NCI-H1436 (cell line): ENCODE results near the gene PPP2R2B.

Experiments
- DNase-seq: peaks from one replicate; lab custom pipeline; 2025; lab: John Stamatoyannopoulos, UW

Gene PPP2R2B

GRCh38 chr5:146699664-146700418 is 178.7 kb downstream of the PPP2R2B start:
- DNase-seq, result no peak

DNA sequence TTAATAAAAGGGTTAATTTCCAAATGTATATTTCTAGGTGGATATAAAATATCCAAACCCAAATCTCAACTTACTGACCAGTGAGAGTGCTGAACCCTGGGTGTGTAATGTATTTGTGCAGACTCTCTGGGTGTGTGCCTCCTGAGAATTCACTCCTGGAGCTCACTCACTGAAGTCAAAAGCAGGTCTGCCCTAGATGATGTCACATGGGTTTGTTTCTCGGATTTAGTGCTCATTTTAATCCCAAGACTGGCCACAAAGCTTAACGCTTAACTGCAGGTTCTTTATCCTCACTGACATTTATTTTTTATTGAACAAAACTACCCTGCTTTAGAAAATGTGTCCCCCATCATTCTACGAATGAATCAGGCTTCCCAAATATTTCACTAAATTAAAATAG is 179.4 kb downstream of the PPP2R2B start:
- no peak for DNase-seq

DNA sequence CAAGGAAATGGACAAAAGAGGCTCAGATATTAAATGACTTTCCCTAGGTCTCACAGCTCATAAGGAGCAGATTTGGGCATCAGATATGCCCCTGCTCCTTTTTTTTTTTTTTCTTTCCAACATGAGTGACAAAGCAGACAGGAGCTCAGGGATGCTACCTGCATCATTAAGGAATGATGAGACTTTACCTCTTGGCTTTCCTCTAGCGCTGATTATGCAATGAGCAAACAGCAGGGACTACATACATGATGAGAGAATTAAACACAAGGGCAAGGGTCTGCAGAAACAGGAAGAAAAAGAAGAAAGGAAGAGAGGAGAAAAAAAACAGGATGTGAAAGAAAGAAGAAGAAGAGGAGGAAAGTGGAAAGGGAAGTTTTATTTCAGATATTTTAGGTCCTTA is 179.9 kb downstream of the PPP2R2B start:
- DNase-seq, result no peak

- no peak for DNase-seq
Observed at GRCh38 chr5:146697211-146697610, 181.3 kb downstream of the PPP2R2B start.

- no peak for DNase-seq
Observed at GRCh38 chr5:146695646-146696045, 182.9 kb downstream of the PPP2R2B start.

- DNase-seq, result no peak
Observed at GRCh38 chr5:146690880-146691355, 187.6 kb downstream of the PPP2R2B start.

DNA sequence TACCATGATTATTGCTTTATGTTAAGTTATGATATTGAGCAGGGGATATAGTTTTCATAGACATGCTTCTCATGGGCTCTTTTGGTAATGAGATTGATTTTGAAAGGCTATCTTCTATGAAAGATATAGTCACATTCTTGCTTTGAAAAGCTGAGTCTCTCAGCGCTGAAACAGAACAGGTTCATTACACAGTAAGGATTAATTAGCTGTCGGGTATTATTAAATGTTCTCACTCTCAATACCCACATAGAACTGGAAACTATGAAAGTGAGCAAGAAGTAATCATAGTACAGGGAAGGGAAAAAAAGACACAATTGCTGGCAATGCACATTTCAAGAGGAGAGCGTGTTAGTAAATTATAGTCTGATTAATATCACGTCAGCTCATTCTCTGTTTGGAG is 190.9 kb downstream of the PPP2R2B start:
- no peak for DNase-seq

DNA sequence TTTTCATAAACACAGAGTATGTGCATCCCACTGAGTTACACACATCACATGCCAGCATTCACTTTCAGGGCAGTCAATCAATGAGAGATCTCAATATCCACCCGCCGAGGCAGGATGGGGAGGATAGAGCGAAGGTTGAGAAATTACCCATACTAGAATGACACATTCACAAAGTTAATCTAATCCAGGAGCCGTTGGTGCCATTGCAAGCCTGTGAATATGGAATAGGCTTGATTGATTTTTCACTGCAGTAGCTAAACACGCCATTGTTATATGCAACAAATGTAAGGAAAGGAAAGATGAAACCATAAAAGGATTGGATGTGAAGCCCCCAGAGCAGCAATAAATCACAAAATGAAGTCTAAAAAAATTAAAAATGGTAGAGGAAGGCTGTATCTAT is 194.7 kb downstream of the PPP2R2B start:
- no peak for DNase-seq

DNA sequence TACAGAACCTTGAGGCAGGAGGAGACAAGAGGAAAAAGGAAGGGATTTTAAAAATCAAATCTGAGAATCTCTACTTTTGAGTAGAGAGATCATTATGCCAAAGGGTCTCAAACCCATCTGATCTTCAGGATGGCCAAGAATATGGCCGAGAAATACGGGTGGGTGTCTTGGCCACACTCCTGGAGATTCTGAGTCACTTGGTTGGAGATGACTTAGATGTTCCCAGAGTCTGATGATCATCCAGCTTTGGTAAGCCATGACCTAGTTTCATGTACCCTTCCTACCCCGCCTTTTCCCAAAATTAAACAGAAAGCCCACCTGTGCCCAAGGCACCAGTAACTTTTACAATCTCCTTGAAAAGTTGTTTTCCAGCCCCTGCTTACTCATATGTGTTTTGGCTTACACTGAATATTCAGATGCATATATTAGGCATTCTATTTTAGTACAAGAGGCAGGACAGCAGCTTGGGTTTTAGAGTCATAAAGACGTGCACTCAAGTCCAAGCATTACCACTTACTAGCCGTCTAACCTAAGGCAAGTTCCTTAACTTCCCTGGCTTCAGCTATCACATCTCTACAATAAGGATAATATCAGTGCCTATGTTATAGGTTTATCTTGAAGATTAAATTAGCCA is 195.5 kb downstream of the PPP2R2B start:
- no peak for DNase-seq

- no peak for DNase-seq
Observed at GRCh38 chr5:146681585-146682105, 196.9 kb downstream of the PPP2R2B start.

- no peak for DNase-seq
Observed at GRCh38 chr5:146680846-146681584, 197.5 kb downstream of the PPP2R2B start.

- DNase-seq, result peak; percentile 69
Observed at GRCh38 chr5:146675636-146676035, 202.9 kb downstream of the PPP2R2B start.

GRCh38 chr5:146672866-146673265 is 205.7 kb downstream of the PPP2R2B start:
- DNase-seq, result no peak

- no peak for DNase-seq
Observed at GRCh38 chr5:146671561-146672295, 206.8 kb downstream of the PPP2R2B start.

- DNase-seq, result no peak
Observed at GRCh38 chr5:146669656-146670055, 208.9 kb downstream of the PPP2R2B start.

DNA sequence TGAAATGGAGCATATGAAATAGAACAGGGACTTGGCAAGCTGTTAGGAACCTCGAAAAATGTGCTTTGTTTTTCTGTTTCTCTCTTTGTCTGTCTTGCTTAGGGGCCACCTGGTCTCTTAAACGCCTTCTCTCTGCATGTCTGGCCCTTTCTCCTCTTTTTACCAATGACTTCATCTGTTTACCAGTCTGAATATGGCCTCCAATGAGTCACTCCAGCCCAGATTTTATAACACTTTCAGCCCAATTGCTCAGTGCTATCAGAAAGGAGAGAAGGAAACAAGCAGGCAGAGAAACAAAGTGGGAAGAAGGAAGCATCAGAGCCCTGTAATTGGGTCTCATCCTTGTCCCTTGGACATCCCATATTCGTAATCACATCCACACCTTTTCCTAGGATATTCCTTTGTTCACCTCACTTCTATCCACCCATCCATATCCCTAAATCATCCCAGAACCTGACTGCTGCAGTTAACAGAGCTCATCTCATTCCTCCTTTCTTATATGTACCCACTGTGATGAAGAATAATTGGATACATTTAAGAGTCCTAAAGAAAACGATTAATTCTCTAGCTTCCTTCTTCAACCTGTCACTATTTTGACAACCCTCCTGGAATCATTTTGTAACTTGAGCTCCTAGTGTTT is 210.8 kb downstream of the PPP2R2B start:
- no peak for DNase-seq

DNA sequence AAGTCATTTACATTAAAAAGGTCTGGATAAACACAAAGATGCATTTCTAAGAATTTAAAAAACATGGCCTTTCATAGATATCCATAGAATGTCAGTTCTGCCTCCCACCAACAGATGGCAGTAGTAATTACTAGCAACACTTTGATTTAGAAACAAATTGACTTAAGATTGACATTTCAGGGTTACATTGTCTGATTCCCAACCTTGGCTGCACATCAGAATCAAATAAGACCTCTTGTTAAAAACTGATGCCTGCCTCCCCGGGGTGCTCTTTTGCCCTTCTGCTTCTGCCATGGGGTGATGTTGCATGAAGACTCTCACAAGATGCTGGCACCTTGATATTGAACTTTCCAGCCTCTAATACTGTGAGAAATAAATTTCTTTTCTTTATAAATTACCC is 216.3 kb downstream of the PPP2R2B start:
- DNase-seq, result no peak

DNA sequence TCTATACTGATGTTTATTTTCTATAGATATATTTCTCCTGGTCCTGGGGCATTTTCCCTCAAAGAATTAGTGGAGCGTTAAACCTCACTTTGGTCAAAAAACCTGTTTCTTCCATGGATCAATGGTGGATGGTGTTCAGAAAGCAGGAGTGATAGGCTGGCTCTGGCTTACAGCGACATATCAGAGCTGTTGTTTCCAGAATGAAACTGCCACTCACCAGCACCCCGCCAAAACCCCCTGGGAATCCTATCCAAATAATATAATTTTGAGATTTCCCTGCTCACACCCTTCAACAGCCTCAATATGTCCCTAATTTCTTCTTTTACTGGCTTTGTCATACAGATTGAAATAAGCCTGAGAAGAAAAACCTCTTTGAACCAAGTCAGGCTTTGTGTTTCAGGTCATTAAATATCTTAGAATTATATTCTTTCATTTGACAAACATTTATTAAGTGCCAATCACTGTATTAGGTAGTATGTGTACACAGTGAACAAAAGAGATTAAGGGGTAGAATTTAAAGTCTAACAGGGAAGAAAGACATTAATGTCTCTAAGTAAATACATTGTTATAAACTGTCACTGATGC is 218.1 kb downstream of the PPP2R2B start:
- no peak for DNase-seq

DNA sequence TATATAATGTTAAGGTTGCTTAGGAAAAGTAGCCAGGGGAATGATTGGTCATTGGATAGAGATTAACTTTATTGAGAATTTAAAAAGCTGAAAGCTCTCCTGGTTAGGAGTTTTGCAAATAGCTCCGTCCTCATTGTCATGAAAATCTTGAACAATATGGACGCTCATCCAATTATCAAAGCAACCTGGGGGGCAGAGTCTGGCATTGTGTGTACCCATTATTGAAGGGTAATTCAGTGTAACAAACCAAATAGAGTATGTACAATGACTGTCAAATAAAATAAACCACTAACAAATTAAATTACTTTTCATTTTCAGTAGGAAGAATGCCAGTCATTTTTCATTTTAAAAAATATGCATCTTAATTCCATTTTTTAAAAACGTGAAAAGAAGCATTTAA is 218.6 kb downstream of the PPP2R2B start:
- DNase-seq, result no peak

DNA sequence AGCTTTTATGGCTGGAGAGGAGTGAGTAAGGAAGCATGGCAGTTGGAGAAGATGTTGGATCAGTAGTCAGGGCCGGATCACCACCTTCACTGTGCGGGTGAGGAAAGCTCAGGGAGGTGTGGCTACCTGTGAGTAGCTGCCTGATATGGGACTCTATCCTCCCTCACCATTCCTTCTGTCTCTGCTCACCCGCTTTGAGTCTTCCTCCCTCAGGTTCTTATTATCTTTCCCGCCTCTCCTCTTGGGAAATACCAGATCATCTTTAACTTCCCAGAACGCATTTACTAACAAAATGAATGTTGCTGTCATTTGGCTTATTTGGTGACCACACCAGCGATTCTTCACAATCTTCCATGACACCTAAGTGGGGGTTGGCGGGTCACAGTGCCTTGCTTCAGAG is 221.9 kb downstream of the PPP2R2B start:
- no peak for DNase-seq

- no peak for DNase-seq
Observed at GRCh38 chr5:146653560-146653959, 225.0 kb downstream of the PPP2R2B start.
